ENCODE results near the gene PLXNB1. TPM values are rescaled to one million over a fixed set of nuclear protein-coding genes. Genes with fewer than 3 reads are reported as not detected.
"Not testable (repeated sequence)": the region's sequence is repeated elsewhere in the genome, so short reads cannot be mapped to it uniquely, and the experiment has no call there.

PLXNB1 gene
- total RNA-seq, 1 donor from 2014 or later, result 160 TPM

DNA sequence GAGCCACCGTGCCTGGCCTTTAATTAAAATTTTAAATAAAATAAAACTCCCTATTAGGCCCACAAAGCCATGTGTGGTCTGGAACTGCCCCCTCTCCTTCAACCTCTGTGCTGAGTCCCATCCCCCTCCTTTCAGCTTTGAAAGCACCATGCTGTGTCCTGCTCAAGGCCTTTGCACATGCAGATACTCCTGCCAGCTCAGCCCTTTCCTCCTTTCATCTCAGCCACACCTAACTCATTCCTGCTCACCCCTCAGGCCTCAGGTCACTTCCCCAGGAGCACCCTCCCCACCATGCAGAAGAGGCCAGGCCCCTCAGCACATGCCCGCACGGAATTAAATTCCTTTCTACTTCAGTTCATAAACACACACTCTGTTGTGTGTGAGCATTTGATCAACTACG is 44.7 kb upstream of the PLXNB1 start:
- intact Hi-C loops (cut with DNase I), result loop anchor here (10.0 kb wide), 1 partner anchor 160 kb away; the partner anchor contains the start of gene SLC26A6
- TF ChIP-seq, protein P1, sequence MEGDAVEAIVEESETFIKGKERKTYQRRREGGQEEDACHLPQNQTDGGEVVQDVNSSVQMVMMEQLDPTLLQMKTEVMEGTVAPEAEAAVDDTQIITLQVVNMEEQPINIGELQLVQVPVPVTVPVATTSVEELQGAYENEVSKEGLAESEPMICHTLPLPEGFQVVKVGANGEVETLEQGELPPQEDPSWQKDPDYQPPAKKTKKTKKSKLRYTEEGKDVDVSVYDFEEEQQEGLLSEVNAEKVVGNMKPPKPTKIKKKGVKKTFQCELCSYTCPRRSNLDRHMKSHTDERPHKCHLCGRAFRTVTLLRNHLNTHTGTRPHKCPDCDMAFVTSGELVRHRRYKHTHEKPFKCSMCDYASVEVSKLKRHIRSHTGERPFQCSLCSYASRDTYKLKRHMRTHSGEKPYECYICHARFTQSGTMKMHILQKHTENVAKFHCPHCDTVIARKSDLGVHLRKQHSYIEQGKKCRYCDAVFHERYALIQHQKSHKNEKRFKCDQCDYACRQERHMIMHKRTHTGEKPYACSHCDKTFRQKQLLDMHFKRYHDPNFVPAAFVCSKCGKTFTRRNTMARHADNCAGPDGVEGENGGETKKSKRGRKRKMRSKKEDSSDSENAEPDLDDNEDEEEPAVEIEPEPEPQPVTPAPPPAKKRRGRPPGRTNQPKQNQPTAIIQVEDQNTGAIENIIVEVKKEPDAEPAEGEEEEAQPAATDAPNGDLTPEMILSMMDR (IDR thresholded peaks at IDR 0.05), result no peak
- Histone ChIP-seq H3K27ac (no peak overlapping the region), H3K4me3 (no peak overlapping the region), H3K27me3 (no peaks in the 10 kb centered on the region), H3K4me1 (peaks cover 4 to 23% of the 10 kb centered on the region in 2 donors), H3K9me3 (no peaks in the 10 kb centered on the region), H3K36me3 (peaks cover 6 to 11% of the 10 kb centered on the region in 2 donors)
- no peak for DNase-seq (ENCODE audit: low spot score in 2 of 2)

DNA sequence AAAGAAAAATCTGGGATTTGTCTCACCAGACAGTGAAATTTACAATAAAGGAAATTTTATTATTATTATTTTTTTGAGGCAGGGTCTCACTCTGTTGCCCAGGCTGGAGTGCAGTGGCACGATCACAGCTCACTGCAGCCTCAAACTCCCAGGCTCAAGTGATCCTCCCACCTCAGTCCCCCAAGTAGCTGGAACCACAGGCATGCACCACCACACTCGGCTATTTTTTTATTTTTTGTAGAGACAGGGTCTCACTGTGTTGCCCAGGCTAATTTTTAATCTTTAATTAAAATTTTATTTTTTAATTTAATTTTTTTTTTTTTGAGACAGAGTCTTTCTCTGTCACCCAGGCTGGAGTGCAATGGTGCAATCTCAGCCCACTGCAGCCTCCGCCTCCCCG is 44.1 kb upstream of the PLXNB1 start:
- H3K27me3 ChIP-seq; H3K4me3 ChIP-seq; H3K9me3 ChIP-seq; DNase-seq (ENCODE audit: low spot score in 2 of 2): not testable (repeated sequence)
- peak overlapping the region; percentile 96 to 98 for H3K27ac ChIP-seq
- H3K4me1 ChIP-seq, result peaks cover 4 to 26% of the 10 kb centered on the region in 2 donors
- H3K36me3 ChIP-seq, result peaks cover 12 to 14% of the 10 kb centered on the region in 2 donors
- intact Hi-C loops (cut with DNase I), result loop anchor here (10.0 kb wide), 1 partner anchor 161 kb away; the partner anchor contains the start of gene SLC26A6

DNA sequence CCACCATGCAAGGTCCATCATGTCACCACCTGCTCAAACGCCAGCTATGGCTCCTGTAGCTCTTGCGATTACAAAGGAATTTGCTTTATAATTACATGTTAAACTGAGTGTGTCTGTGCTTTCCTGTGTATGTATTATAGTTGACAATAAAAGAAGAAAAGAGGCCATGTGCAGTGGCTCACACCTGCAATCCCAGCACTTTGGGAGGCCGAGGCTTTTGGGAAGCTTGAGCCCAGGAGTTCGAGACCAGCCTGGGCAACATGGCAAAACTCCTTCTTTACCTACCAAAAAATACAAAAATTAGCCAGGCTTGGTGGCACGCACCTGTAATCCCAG is 43.7 kb upstream of the PLXNB1 start:
- H3K4me3 ChIP-seq, result peak overlapping the region in 1 of 2 donors; percentile 78
- no peaks in the 10 kb centered on the region for H3K27me3 ChIP-seq
- H3K36me3 ChIP-seq, result peaks cover 12 to 18% of the 10 kb centered on the region in 2 donors
- TF ChIP-seq, protein P1 (IDR thresholded peaks at IDR 0.05), result no peak
- no peak for DNase-seq (ENCODE audit: low spot score in 2 of 2)
- H3K4me1 ChIP-seq, result peaks cover 4 to 28% of the 10 kb centered on the region in 2 donors
- H3K9me3 ChIP-seq, result no peaks in the 10 kb centered on the region
- H3K27ac ChIP-seq, result peak overlapping the region; percentile 96 to 98
- intact Hi-C loops (cut with DNase I), result loop anchor here (1.0 to 10.0 kb wide), 3 partner anchors 27 to 161 kb away; partner anchors contain the start of genes ATRIP, SHISA5 and SLC26A6

DNA sequence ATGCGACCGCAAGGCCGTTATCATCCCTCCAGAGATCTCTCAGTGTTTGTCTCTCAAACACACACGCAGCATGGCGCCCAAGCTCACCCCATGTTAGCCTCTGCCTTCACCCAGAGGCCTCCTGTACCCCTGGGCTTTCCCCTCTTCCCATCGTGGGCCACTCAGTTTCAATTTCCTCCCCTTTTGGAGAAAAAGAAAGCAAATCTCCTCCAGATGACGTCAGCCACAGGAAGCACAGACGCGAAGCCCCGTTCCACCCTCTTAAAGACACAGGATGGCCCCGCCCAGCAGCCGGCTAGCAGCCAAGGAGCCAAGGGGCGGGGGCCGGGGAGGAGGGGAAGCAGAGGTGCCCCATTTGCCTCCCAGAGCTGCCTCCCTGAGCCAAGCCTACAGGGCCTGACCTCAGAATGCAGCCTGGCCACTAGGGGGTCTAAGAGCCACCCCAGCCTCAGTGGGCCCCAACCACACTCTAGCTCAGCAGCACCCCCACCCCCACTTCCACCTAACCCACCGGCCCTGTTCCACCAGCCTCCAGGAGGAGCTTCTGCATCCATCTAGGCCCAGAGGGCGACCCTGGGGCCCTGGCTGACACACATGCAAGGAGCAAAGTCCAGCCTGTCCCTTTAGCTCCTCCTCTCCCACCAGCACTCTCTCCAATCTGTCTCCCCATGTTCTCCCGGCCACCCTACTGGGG is 43.2 kb upstream of the PLXNB1 start:
- intact Hi-C loops (cut with DNase I), result loop anchor here (1.0 to 10.0 kb wide), 3 partner anchors 27 to 162 kb away; partner anchors contain the start of genes ATRIP, SHISA5 and SLC26A6
- DNase-seq (ENCODE audit: low spot score in 2 of 2), result peak; percentile 84 to 97
- Histone ChIP-seq H3K4me1 (peaks cover 4 to 33% of the 10 kb centered on the region in 2 donors), H3K27ac (peak overlapping the region; percentile 96 to 98), H3K9me3 (no peaks in the 10 kb centered on the region), H3K4me3 (peak overlapping the region; percentile 60 to 78), H3K36me3 (peaks cover 12 to 23% of the 10 kb centered on the region in 2 donors), H3K27me3 (no peaks in the 10 kb centered on the region)
- TF ChIP-seq, protein P1 (IDR thresholded peaks at IDR 0.05), result peak in 1 of 3 experiments; percentile 43

DNA sequence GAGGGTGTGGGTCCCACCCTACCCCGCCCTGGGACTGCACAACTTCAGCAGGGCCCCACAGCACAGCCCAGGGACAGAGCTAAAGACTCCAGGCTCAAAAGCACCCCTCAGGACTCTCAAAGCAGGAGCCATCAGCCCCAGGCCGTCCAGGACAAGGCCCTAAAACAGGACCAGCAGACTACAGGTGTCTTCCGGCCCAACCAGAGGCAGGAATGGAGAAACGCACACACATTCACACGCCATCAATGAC is 42.7 kb upstream of the PLXNB1 start:
- H3K36me3 ChIP-seq, result peaks cover 12 to 23% of the 10 kb centered on the region in 2 donors
- H3K9me3 ChIP-seq, result no peaks in the 10 kb centered on the region
- intact Hi-C loops (cut with DNase I), result loop anchor here (10.0 kb wide), 1 partner anchor 162 kb away; the partner anchor contains the start of gene SLC26A6
- TF ChIP-seq, protein P1 (IDR thresholded peaks at IDR 0.05), result no peak
- H3K4me1 ChIP-seq, result peaks cover 4 to 38% of the 10 kb centered on the region in 2 donors
- H3K4me3 ChIP-seq, result peak overlapping the region; percentile 60 to 78
- H3K27me3 ChIP-seq, result no peaks in the 10 kb centered on the region
- peak overlapping the region; percentile 96 to 98 for H3K27ac ChIP-seq
- DNase-seq (ENCODE audit: low spot score in 2 of 2), result no peak

DNA sequence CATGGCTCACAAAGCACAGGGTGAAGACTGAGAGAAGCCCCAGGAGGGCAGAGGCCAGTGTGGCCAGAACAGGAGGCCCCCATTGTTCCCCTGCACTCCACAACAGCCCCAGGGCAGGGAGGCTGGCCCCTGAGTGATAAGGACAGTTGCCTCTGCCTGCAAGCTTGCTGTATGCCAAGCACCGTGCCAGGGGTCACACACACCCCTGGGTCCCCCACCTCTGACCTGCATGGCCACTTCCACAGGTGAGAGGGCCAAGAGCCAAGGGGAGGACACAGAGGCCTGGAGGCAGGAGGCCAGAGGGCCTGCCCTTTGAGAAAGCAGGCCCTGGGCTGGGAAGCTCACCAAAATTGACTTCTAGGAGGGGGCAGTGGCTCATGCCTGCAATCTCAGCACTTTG is 40.4 kb upstream of the PLXNB1 start:
- Histone ChIP-seq H3K9me3 (no peaks in the 10 kb centered on the region), H3K27me3 (no peaks in the 10 kb centered on the region), H3K36me3 (peaks cover 12 to 26% of the 10 kb centered on the region in 2 donors), H3K4me1 (peaks cover 16 to 52% of the 10 kb centered on the region in 2 donors), H3K27ac (peak overlapping the region; percentile 22 to 96), H3K4me3 (no peak overlapping the region)
- DNase-seq (ENCODE audit: low spot score in 2 of 2), result no peak
- intact Hi-C loops (cut with DNase I), result loop anchor here (10.0 kb wide), 1 partner anchor 165 kb away; the partner anchor contains the start of gene SLC26A6
- TF ChIP-seq, protein P1 (IDR thresholded peaks at IDR 0.05), result no peak

All from ascending aorta (tissue), 2 donors.